A549 (cell line): ENCODE data around the gene PACS1.

ENCODE experiments used
- EP300 ChIP-seq, 2 experiments: fragments of >200 bp; sonication (Bioruptor Twin); formaldehyde crosslinking; IDR thresholded peaks; 2 replicates in 1 of 2; 3 replicates in 1 of 2; pipeline ENCODE4 v1.6.1; 2016 to 2017
- HEYL ChIP-seq: fragments of 250-450 bp; sonication (Bioruptor Pico); IDR thresholded peaks from 2 replicates; pipeline ENCODE4 v1.8.0; 2021; ENCODE audit warnings: mild to moderate bottlenecking, moderate library complexity
- MYC ChIP-seq: IDR thresholded peaks from 2 replicates; pipeline ENCODE4 v1.6.1; 2012; ENCODE audit warnings: mild to moderate bottlenecking, inconsistent platforms, low read length, improper control_type of control experiment, borderline replicate concordance
- POLR2A ChIP-seq: IDR thresholded peaks from 2 replicates; pipeline ENCODE4 v1.6.1; 2012; ENCODE audit warnings: mild to moderate bottlenecking, low read length
- RAD21 ChIP-seq, 2 experiments: fragments of >200 bp in 1 of 2; sonication (Bioruptor Twin) in 1 of 2; formaldehyde crosslinking in 1 of 2; IDR thresholded peaks in 1 of 2; conservative IDR thresholded peaks in 1 of 2; 2 replicates in 1 of 2; 3 replicates in 1 of 2; pipeline ENCODE4 v1.6.1; 2012 to 2018; ENCODE audit warnings: inconsistent platforms in 1 of 2
- RCOR1 ChIP-seq: fragments of 150-350 bp; IDR thresholded peaks from 2 replicates; pipeline ENCODE4 v1.6.1; 2014; ENCODE audit warnings: antibody characterized with exemption, low read length, low read depth
- RFX5 ChIP-seq: fragments of 450-650 bp; IDR thresholded peaks from 2 replicates; pipeline ENCODE4 v1.7.1; 2014; ENCODE audit warnings: antibody characterized with exemption, mild to moderate bottlenecking, moderate library complexity
- SMC3 ChIP-seq: fragments of >200 bp; sonication (Bioruptor Twin); formaldehyde crosslinking; IDR thresholded peaks from 3 replicates; pipeline ENCODE4 v1.6.1; 2018; ENCODE audit warnings: inconsistent platforms
- TFCP2L1 ChIP-seq: fragments of 250-450 bp; sonication (Bioruptor Pico); IDR thresholded peaks from 2 replicates; pipeline ENCODE4 v1.5.0; 2021; ENCODE audit warnings: mild to moderate bottlenecking
- TF ChIP-seq, protein P1 (sequence below): fragments of >200 bp; sonication (Bioruptor Twin); formaldehyde crosslinking; IDR thresholded peaks from 3 replicates; pipeline ENCODE4 v1.5.1; 2016
- TF ChIP-seq, protein P2 (sequence below): IDR thresholded peaks from 2 replicates; pipeline ENCODE4 v1.6.1; 2012
- TF ChIP-seq, protein P3 (sequence below): fragments of 200-600 bp; sonication (generic); IDR thresholded peaks from 2 replicates; pipeline ENCODE4 v1.6.1; 2016; ENCODE audit warnings: antibody characterized with exemption, mild to moderate bottlenecking, moderate library complexity

DNA sequence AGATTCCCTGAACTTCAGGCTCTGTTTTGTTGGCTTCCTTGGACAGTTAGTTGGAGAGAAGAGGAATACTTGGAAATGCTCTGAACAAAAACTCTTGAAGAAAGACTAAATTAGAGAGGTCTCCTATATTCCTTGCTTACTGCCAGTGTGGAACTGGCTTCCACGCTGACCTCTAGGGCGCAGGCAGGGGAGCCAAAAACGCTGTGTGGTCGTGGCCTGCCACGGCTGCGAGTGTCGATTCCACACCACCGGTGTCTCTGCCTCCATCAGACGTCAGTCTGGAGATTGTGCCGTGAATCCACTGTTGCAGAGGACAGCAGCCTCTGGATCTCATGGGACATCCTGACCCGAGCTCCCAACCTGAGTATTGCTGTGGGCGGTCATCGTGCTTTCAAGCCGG, 160.9 kb downstream of the PACS1 start:
- TF ChIP-seq RCOR1: no peak
- no peak for TF ChIP-seq RFX5
- TF ChIP-seq, protein P1, sequence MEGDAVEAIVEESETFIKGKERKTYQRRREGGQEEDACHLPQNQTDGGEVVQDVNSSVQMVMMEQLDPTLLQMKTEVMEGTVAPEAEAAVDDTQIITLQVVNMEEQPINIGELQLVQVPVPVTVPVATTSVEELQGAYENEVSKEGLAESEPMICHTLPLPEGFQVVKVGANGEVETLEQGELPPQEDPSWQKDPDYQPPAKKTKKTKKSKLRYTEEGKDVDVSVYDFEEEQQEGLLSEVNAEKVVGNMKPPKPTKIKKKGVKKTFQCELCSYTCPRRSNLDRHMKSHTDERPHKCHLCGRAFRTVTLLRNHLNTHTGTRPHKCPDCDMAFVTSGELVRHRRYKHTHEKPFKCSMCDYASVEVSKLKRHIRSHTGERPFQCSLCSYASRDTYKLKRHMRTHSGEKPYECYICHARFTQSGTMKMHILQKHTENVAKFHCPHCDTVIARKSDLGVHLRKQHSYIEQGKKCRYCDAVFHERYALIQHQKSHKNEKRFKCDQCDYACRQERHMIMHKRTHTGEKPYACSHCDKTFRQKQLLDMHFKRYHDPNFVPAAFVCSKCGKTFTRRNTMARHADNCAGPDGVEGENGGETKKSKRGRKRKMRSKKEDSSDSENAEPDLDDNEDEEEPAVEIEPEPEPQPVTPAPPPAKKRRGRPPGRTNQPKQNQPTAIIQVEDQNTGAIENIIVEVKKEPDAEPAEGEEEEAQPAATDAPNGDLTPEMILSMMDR: no peak
- TF ChIP-seq MYC: no peak
- TF ChIP-seq SMC3: no peak
- no peak for TF ChIP-seq EP300 (IDR thresholded peaks at IDR 0.05)
- TF ChIP-seq, protein P2, sequence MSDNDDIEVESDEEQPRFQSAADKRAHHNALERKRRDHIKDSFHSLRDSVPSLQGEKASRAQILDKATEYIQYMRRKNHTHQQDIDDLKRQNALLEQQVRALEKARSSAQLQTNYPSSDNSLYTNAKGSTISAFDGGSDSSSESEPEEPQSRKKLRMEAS: no peak
- TF ChIP-seq RAD21 (conservative IDR thresholded peaks at IDR 0.05 in 1 of 2, IDR thresholded peaks at IDR 0.05 in 1 of 2): no peak
- TF ChIP-seq HEYL (CRISPR knock-in tag): no peak
- no peak for TF ChIP-seq POLR2A
- TF ChIP-seq, protein P3, sequence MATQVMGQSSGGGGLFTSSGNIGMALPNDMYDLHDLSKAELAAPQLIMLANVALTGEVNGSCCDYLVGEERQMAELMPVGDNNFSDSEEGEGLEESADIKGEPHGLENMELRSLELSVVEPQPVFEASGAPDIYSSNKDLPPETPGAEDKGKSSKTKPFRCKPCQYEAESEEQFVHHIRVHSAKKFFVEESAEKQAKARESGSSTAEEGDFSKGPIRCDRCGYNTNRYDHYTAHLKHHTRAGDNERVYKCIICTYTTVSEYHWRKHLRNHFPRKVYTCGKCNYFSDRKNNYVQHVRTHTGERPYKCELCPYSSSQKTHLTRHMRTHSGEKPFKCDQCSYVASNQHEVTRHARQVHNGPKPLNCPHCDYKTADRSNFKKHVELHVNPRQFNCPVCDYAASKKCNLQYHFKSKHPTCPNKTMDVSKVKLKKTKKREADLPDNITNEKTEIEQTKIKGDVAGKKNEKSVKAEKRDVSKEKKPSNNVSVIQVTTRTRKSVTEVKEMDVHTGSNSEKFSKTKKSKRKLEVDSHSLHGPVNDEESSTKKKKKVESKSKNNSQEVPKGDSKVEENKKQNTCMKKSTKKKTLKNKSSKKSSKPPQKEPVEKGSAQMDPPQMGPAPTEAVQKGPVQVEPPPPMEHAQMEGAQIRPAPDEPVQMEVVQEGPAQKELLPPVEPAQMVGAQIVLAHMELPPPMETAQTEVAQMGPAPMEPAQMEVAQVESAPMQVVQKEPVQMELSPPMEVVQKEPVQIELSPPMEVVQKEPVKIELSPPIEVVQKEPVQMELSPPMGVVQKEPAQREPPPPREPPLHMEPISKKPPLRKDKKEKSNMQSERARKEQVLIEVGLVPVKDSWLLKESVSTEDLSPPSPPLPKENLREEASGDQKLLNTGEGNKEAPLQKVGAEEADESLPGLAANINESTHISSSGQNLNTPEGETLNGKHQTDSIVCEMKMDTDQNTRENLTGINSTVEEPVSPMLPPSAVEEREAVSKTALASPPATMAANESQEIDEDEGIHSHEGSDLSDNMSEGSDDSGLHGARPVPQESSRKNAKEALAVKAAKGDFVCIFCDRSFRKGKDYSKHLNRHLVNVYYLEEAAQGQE: no peak
- no peak for TF ChIP-seq TFCP2L1
